ENCODE data around the gene GIGYF2.
"Not testable (repeated sequence)": the region's sequence is repeated elsewhere in the genome, so short reads cannot be mapped to it uniquely, and the experiment has no call there.

GIGYF2 gene

DNA sequence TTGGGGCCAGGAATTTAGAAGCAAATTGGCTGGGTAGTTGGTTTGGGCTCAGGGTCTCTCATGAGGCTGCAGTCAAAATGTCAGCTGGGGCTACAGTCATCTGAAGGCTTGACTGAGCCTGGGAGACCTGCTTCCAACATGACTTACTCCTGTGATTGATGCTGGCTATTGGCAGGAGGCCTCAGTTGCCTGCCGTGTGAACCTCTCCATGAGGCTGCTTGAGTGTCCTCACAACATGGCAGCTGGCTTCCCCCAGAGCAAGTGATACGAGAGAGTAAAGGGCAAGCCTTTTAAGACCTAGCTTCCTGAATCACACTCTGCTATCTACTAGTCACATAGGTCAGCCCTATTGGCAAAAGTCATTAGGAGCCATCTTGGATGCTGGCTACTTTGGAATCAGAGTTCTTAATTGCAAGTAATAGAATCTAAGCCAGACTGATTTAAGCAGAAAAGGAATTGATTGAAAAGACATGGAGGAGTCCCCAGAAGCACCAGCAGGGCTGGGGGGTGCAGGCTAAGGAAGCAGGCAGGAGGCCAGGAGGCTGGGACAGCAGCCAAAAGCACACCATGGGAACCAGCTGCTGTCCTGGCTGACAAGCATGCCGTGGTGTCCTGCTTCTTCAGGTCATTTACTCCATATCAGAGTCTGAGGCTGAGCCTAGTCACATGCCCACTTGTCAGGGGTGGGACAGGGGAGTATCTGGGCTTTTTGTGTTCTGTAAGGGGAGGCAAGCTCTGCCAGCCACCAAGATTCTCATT lies 7.8 kb upstream of the GIGYF2 start:
- no peak for DNase-seq (ENCODE audit: low spot score)

DNA sequence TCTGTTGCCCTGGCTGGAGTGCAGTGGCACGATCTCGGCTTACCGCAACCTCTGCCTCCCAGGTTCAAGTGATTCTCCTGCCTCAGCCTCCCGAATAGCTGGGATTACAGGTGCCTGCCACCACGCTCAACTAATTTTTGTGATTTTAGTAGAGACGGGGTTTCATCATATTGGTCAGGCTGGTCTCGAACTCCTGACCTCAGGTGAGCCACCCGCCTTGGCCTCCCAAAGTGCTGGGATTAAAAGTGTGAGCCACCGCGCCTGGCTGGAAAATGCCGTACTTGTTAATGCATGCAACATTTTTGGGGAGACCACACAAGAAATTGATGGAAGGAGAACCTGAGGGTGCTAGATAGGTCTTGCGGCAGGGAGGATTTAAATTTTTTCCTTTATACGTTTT lies 6.0 kb upstream of the GIGYF2 start:
- not testable (repeated sequence) for DNase-seq (ENCODE audit: low spot score)

DNA sequence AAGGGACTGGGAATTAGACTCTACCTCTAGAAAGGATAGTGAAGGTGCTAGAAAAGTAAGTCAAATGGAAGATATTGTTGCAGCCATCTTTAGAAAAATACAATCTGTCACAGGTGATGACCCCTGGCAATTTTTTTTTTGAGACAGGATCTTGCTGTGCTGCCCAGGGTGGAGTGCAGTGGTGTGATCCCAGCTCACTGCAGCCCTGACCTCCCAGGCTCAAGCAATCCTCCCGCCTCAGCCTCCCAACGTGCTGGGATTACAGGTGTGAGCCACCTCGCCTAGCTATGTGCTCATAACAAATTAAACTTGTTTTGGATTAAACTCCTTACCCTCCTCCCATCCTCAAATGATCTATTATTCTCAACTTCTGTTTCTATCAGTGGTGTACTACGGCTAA lies 3.8 kb upstream of the GIGYF2 start:
- DNase-seq (ENCODE audit: low spot score): no peak

DNA sequence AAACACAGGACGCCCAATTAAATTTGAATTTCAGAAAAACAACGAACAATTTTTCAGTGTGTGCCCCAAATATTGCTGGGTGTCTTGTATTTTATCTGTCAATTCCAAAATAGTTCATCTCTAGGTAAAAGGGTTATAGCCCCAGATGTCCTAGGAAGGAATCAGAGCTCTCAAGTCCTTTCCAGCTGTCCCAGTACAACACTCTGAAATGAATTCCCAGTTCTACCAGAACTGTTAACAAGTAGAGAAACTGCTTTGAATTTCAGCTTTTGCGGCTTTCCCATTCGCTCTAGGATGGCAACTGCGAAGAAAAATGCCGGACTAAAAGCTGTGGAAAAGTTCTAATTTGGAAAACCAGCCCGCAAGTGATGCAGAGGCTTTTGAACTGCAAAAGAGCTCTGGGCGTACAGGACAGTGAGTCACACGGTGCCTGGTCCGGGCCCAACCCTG lies 497 bp upstream of the GIGYF2 start:
- no peak for DNase-seq (ENCODE audit: low spot score)

DNA sequence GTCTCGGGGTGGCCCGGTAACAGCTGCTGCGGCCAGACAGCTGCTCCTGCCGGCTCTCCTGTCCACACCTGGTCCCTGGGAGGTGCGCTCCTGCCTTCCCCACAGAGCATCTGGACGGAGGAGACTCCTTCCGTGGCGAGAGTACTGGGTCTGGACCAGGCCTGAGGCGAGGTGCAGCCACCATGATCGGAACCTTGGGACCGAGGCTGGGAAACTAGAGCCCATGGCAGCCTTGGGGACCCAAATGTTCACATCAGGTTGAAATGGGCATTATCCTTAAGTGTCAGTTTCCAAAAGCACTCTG lies 628 bp downstream of the GIGYF2 start:
- DNase-seq (ENCODE audit: low spot score): no peak

DNA sequence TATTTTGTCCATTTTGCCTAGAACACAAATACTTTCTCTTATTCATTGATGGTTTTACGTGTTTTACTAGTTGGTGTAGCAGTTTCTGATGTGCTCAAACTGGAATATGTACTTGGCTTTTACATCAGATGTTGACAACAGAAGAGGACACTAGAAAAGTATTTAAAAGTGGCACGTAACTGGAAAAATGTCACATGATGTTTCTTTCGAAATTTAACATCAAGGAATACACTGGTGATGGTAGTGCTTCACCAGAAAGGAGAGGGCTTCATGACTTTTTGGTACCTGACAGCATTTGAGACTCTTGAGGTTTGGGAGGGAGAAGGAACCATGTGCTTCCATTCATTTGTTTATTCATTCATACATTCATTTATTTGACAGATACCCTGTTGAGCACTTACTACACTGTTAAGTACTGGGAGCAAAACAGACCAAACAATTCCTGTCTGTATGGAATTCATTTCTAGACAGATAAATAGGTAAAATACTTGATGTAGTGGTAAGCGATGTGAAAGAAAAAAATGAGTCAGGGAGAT lies 1.5 kb downstream of the GIGYF2 start:
- no peak for DNase-seq (ENCODE audit: low spot score)

DNA sequence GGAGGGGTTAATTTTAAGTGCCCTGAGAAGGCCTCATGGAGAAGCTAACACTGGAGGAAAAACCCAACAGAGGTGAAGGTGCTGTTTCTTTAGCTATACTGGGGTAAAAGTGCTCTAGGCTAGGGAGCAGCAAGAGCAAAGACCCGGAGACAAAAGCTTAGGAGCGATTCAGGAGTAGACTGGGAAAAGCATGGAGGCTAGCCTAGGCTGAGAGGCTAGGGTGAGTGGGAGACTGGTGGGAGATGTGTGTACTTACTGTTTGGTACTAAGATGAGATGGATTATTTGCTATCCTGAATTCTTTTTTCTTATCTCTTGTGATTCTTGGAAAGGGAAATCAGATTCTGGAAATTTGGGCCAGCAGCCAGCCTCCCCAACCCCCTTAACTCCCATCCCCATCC lies 2.0 kb downstream of the GIGYF2 start:
- DNase-seq (ENCODE audit: low spot score): no peak

DNA sequence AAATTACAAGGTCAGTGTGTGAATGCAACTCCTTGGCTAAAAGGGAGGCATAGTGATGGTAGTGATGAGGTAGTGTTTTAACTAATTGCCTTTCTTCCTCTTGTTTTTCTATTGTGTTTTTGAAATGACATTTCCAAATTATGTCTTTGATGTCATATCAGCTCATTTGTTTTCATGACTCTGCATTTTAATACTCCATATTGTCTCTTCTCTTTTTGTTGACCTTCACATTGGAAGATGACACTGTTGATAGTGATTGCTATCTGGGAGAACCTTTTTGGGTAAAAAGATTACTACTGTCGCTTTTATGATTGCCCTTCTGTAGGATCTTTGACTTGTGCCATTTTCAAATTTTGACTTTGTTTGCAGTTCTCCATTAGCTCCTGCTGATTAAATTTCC lies 3.0 kb downstream of the GIGYF2 start:
- DNase-seq (ENCODE audit: low spot score): no peak

DNA sequence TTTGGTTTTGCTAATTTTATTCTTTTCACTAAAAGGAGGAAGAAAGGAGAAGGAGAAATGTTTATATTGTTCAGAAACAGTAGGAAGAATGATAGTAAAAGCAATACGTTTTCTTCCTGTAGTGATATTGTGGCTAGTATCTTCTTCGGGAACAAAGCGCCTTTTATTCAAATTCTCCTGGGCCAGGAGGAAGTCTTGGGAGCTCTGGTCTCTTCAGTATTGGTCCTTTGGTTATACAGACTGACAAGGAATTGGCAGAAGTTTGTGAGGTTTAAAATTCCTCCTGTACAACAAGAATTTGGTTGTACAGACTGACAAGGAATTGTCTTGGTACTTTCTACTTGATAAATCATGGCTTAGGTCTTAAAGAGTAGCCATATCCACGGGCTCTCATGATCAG lies 9.9 kb downstream of the GIGYF2 start:
- no peak for DNase-seq (ENCODE audit: low spot score)

DNA sequence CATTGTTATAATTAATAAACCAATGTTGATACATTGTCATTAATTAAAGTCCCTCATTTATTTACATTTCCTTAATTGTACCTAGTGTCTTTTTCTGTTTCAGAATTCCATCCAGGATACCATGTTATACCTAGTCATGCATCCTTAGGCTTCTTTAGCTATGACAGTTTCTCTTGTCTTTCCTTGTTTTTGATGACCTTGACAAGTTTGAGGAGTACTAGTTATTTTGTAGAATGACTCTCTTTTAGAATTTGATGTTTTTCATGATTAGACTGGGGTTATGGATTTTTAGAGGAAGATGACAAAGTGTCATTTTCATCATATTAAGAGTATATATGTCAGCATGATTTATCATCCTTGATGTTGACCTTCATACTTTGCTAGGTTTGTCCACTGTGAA lies 16.4 kb downstream of the GIGYF2 start:
- no peak for DNase-seq (ENCODE audit: low spot score)

DNA sequence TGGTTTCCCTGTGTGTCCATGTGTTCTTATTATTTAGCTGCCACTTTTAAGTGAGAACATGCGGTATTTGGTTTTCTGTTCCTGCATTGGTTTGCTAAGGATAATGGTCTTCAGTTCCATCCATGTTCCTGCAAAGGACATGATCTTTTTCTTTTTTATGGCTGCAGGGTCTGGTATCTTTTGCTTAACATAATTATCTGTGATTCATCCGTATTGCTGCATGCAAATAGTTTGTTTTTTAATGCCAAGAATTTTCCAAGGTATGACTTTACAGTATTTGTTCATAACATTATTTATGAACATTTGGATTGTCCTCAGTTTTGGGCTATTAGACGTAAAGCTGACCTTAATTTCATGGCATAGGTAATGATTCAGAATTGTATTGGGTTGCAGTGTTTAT lies 17.8 kb downstream of the GIGYF2 start:
- DNase-seq (ENCODE audit: low spot score): no peak

DNA sequence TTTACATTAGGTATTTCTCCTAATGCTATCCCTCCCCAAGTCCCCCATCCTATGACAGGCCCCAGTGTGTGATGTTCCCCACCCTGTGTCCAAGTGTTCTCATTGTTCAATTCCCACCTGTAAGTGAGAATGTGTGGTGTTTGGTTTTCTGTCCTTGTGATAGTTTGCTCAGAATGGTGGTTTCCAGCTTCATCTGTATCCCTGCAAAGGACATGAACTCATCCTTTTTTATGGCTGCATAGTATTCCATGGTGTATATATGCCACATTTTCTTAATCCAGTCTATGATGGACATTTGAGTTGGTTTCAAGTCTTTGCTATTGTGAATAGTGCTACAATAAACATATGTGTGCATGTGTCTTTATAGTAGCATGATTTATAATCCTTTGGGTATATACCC lies 22.9 kb downstream of the GIGYF2 start:
- DNase-seq (ENCODE audit: low spot score): not testable (repeated sequence)

DNA sequence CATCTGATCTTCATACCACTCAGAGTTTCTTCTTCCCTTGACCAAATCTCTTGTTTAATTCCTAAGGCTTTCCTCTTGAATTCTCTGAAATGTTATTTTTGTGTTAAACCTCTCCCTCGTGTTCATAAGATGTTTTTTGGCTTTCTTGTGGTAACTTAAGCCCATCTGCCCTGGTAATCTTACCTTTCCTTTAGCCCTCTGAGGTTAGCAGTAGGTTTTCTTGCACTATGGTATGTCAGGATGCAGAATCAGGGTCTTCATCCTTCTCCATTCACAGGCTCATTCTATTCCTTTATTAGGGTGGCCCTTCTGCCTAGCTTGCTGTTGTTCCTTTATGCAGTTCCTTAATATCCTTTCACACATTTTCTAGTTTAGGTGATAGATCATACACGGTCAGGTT lies 24.1 kb downstream of the GIGYF2 start:
- no peak for DNase-seq (ENCODE audit: low spot score)

DNA sequence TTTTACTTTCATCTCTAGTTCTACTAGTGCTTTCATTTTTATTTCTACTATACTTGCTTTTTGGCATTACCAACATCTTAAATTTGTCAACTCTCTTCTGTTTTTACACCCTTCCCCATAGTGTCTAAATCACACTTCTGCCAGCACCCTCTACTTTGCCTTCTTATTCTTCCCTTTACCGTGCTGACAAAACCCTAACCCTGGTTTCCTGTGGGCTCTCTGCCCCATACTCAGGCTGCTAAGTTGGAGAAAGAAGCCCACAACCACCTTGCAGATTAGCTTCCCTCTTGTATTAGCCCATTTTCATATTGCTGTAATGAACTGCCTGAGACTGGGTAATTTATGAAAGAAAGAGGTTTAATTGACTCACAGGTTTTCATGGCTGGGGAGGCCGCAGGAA lies 24.8 kb downstream of the GIGYF2 start:
- no peak for DNase-seq (ENCODE audit: low spot score)

DNA sequence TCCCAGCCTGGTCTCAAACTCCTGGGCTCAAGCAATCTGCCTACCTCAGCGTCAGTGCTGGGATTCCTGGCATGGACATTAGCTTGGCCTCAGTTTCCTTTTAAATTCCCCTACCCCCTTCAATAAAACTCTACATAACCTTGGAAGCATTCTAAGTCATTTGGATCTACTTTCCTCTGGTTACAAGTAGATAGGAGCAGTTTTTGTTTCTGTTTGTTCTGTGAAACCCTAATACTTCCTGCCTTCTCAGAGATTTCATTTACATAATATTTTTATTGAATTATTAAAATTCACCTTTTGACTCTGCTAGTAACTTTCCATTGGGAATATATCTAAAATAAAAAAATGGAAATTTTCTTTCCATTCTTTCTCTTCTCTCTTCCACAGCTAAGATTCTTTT lies 25.9 kb downstream of the GIGYF2 start:
- DNase-seq (ENCODE audit: low spot score): no peak

DNA sequence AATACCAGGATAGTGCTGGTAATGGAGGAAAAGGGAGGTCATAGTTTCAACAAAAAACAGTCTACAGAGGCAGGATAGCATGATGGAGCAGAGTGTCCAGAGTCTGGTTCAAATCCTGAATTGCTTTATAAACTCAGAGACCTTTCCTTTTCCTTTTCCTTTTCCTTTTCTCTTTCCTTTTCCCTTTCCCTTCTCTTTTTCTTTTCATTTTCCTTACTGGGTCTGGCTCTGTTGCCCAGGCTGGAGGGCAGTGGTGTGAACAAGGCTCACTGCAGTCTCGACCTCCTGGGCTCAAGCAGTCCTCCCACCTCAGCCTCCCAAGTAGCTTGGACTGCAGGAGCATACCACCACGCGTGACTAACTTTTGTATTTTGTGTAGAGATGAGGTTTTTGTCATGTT lies 31.7 kb downstream of the GIGYF2 start:
- DNase-seq (ENCODE audit: low spot score): no peak

DNA sequence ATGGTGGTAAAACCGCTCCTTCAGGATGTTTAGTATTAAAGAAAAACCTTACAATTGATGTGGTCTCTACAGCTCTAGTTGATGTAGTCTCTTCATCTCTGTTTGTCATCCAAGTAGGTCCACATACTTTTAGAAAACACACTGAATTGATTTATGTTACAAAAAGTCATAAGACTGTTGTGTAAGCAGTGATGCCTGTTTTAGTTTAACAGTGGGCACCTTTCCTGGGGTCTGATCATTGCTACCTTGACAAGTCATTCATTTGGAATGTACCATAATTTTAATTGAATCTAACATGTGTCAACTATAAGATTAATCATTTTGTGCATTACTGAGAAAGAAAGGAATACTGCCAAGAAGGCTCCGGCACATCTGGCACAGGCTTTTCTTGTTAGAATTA lies 34.3 kb downstream of the GIGYF2 start:
- no peak for DNase-seq (ENCODE audit: low spot score)

DNA sequence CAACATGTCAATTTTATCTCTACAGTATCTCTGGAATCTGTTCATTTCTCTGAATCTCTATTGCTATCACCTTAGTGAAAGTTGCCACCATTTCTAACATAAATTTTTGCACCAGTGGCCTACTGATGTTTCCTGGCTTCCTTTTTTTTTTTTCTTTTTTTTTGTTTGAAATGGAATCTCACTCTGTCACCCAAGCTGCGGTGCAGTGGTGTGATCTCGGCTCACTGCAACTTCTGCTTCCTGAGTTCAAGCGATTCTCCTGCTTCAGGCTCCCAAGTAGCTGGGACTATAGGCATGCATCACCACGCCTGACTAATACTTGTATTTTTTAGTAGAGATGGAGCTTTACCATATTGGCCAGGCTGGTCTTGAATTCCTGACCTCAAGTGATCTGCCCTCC lies 44.2 kb downstream of the GIGYF2 start:
- DNase-seq (ENCODE audit: low spot score): no peak

DNA sequence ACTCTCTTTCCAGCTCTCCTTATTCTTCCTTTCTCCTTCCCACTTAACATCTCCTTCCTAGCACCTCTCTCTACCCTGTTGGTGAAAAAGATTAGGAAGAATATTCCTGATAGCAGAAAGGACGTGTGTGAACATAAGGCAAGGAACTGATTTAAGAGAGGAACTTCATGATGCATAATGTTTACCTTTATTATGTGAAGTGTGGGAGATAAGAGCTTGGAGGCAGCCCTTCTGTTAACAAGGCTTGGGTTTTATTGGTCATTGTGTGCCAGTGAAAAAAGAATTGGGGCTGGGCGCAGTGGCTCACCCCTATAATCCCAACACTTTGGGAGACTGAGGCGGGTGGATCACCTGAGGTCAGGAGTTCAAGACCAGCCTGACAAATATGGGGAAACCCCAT lies 44.8 kb downstream of the GIGYF2 start:
- no peak for DNase-seq (ENCODE audit: low spot score)

DNA sequence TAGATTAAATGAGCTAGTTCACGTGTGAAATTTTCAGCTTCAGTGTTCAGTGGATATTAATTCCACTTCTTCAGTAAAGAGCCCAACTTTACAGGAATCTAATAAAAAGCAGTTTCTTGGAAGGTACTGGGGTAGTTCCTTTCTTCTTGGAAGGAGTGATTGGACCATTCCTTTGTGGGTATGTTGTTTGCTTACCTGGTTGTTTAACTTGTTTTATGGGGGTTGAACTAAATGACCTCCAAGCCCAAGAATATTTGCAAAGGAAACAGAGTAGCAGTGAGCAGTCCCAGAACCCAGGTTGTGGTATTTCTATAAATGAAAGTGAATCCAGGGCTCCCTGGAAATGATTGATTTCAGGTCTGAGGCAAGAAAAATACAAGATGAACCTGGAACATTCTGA lies 47.8 kb downstream of the GIGYF2 start:
- DNase-seq (ENCODE audit: low spot score): no peak

DNA sequence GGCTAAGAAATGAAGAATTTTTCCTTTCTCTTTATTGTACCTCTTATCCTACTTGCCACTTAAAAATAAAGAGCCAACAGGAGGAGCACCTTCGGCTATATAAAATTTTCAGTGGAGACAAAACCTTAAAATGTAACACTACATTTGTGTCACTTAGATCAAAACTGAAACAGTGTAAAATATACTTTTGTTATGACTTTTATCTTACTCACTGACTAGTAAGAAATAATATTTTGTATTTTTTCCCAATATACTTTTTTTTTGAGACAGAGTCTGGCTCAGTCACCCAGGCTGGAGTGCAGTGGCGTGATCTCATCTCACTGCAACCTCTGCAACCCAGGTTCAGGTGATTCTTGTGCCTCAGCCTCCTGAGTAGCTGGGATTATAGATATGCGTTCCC lies 50.9 kb downstream of the GIGYF2 start:
- no peak for DNase-seq (ENCODE audit: low spot score)

DNA sequence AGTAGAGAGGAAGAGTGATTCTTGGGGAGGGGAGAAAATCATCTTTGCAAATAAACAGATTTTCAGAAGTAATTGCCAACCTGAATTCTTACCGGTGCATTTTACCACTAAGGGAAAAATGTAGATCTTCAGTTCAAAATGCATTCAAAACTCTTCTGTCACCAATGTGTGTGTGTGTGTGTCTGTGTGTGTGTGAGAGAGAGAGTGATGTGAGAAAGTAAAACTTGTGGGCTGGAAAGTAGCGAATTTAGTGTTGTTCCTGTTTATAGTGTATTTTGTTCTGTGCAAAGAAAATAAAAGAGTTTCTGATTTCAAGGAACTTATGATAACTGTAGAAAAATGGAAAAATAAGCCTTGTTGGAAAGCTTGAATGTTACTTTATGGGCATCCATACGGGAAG lies 52.2 kb downstream of the GIGYF2 start:
- DNase-seq (ENCODE audit: low spot score): no peak

DNA sequence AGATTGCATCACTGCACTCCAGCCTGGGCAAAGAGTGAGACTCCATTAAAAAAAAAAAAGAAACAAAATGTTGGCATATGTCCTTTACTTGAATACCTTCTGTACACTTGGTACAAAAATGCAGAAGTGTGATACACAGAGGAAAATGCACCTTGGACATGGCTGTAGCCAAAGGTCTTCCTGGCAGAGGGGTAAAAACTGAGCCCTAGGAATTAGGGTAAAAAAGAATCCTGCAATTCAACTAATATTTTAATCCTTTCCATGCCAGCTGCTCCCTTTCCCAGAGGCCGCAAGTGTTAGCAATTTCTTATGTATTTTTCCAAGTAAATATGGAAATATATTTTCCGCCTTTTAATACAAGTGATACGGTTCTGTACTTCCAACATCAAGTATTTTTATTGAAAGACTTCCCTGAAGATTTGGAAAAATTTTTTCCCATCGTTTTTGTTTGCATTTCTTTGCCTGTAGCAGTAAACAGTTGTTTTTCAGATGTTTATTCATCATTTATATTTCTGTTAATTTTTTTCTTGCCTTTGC lies 53.1 kb downstream of the GIGYF2 start:
- no peak for DNase-seq (ENCODE audit: low spot score)

DNA sequence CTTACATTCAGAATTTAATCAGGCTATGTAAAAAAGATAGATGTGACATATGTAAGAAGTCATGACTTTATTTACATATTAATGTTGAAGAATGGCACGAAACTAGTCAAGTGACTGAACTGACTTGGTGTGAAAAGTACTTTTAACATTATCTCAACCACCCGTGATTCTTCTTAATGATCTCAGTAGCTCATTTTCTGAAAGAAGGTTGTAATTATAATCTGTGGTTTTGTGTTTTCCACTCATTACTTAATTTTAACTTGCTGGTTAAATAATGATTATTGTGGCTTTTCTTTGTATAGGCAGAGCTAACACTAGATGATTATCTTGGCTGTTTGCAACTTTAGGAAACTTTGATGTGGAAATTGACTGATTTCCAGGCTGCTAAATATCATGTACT lies 60.8 kb downstream of the GIGYF2 start:
- DNase-seq (ENCODE audit: low spot score): peak; percentile 25

All from CD4-positive, alpha-beta T cell treated with Interleukin-2 at 100 ng/mL for 4 hours (primary cell).